Thoracic aorta (tissue), 2 donors: ENCODE results near the gene TOX2. TPM values are rescaled to one million over a fixed set of nuclear protein-coding genes. Genes with fewer than 3 reads are reported as not detected.

Source experiments
- ATAC-seq: fragments of 150-250 bp; one replicate; pipeline ENCODE4 v1.8.0; 2017; ENCODE audit warnings: low read depth; ENCODE audit not compliant: insufficient number of reproducible peaks, low FRiP score
- DNase-seq: peaks from one replicate; pipeline ENCODE4 v3.0.0-alpha.2; 2020; ENCODE audit warnings: low spot score
- H3K27ac ChIP-seq, 2 donors: fragments of 200-600 bp; sonication (generic); 1 replicate in 1 of 2; 2 replicates in 1 of 2; pipeline ENCODE4 v1.5.1; 2016; ENCODE audit warnings: mild to moderate bottlenecking in 2 of 2, moderate library complexity in 2 of 2
- H3K27me3 ChIP-seq: fragments of 200-600 bp; sonication (generic); replicated peaks from 2 replicates; pipeline ENCODE4 v1.6.0; 2016; ENCODE audit warnings: mild to moderate bottlenecking; ENCODE audit not compliant: insufficient read depth
- H3K36me3 ChIP-seq: fragments of 200-600 bp; sonication (generic); one replicate; pipeline ENCODE4 v1.5.1; 2016
- H3K4me1 ChIP-seq, 2 donors: fragments of 200-600 bp; sonication (generic); 1 replicate in 1 of 2; 2 replicates in 1 of 2; pipeline versions ENCODE4 v1.5.1 to v1.6.0; 2016; ENCODE audit warnings: low read depth in 2 of 2, mild to moderate bottlenecking in 1 of 2; ENCODE audit not compliant: control insufficient read depth in 1 of 2
- H3K4me3 ChIP-seq: fragments of 200-600 bp; sonication (generic); 2 replicates; pipeline ENCODE4 v1.5.1; 2016; ENCODE audit warnings: mild to moderate bottlenecking
- H3K9me3 ChIP-seq: fragments of 200-600 bp; sonication (generic); 2 replicates; pipeline ENCODE4 v1.5.1; 2016
- CTCF ChIP-seq: fragments of 200-600 bp; sonication (generic); IDR thresholded peaks from one replicate; pipeline ENCODE4 v1.5.1; 2019; ENCODE audit warnings: antibody characterized with exemption
- total RNA-seq, 2 donors: library from RNA; depleted of rRNA; stranded (reverse); fragments of >200 nt; gene quantifications; one replicate each; pipeline versions ENCODE4 v1.1.0 to v1.2.3, GENCODE V29; 2016

TOX2 gene
- total RNA-seq, 2 donors from 2014 or later: 4.2 to 14.6 TPM

GRCh38 chr20:43934833-43935232 is 20.2 kb downstream of the TOX2 start:
- H3K27ac ChIP-seq: no peak overlapping the region
- TF ChIP-seq CTCF: no peak
- H3K9me3 ChIP-seq: no peaks in the 10 kb centered on the region
- no peak for ATAC-seq
- no peaks in the 10 kb centered on the region for H3K36me3 ChIP-seq
- H3K4me3 ChIP-seq: no peak overlapping the region
- DNase-seq: no peak
- peaks cover 27 to 40% of the 10 kb centered on the region in 2 donors for H3K4me1 ChIP-seq
- no peaks in the 10 kb centered on the region for H3K27me3 ChIP-seq

GRCh38 chr20:43936104-43936770 is 21.6 kb downstream of the TOX2 start:
- ATAC-seq: no peak
- Histone ChIP-seq H3K9me3 (no peaks in the 10 kb centered on the region), H3K4me3 (no peak overlapping the region), H3K27me3 (no peaks in the 10 kb centered on the region), H3K27ac (no peak overlapping the region), H3K36me3 (no peaks in the 10 kb centered on the region), H3K4me1 (peaks cover 27 to 54% of the 10 kb centered on the region in 2 donors)
- no peak for TF ChIP-seq CTCF
- DNase-seq: no peak

GRCh38 chr20:43936805-43937204 is 22.2 kb downstream of the TOX2 start:
- TF ChIP-seq CTCF: no peak
- DNase-seq (no peak), ATAC-seq (no peak)
- Histone ChIP-seq H3K36me3 (no peaks in the 10 kb centered on the region), H3K9me3 (no peaks in the 10 kb centered on the region), H3K27me3 (no peaks in the 10 kb centered on the region), H3K4me3 (no peak overlapping the region), H3K27ac (no peak overlapping the region), H3K4me1 (peaks cover 27 to 60% of the 10 kb centered on the region in 2 donors)

GRCh38 chr20:43937591-43937990 is 22.9 kb downstream of the TOX2 start:
- Histone ChIP-seq H3K4me3 (no peak overlapping the region), H3K27me3 (no peaks in the 10 kb centered on the region), H3K9me3 (no peaks in the 10 kb centered on the region), H3K36me3 (no peaks in the 10 kb centered on the region), H3K27ac (no peak overlapping the region), H3K4me1 (peaks cover 31 to 68% of the 10 kb centered on the region in 2 donors)
- ATAC-seq (no peak), DNase-seq (no peak)
- TF ChIP-seq CTCF: no peak

- DNase-seq (no peak), ATAC-seq (no peak)
- H3K36me3 ChIP-seq: no peaks in the 10 kb centered on the region
- peaks cover 37 to 73% of the 10 kb centered on the region in 2 donors for H3K4me1 ChIP-seq
- no peak overlapping the region for H3K27ac ChIP-seq
- H3K27me3 ChIP-seq: no peaks in the 10 kb centered on the region
- no peaks in the 10 kb centered on the region for H3K9me3 ChIP-seq
- H3K4me3 ChIP-seq: no peak overlapping the region
- TF ChIP-seq CTCF: no peak
These were observed 23.5 kb downstream of the TOX2 start for GRCh38 chr20:43938017-43938655.
